Measurements from ENCODE around the gene LHFPL6.

DNA sequence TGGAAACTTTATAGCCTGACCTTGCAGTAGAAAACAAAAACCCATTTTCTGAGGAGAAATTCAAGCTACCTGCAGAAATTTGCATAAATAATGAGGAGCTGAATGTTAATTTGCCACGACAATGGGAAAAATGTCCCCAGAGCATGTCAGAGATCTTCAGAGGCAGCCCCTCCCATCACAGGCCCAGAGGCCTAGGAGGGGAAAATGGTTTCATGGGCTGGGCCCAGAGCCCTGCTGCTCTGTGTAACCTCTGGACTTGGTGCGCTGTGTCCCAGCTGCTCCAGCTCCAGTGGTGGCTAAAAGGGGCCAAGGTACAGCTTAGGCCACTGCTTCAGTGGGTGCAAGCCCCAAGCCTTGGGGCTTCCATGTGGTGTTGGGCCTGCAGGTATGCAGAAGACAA is 306.8 kb downstream of the LHFPL6 start:
- TF ChIP-seq, protein P1, sequence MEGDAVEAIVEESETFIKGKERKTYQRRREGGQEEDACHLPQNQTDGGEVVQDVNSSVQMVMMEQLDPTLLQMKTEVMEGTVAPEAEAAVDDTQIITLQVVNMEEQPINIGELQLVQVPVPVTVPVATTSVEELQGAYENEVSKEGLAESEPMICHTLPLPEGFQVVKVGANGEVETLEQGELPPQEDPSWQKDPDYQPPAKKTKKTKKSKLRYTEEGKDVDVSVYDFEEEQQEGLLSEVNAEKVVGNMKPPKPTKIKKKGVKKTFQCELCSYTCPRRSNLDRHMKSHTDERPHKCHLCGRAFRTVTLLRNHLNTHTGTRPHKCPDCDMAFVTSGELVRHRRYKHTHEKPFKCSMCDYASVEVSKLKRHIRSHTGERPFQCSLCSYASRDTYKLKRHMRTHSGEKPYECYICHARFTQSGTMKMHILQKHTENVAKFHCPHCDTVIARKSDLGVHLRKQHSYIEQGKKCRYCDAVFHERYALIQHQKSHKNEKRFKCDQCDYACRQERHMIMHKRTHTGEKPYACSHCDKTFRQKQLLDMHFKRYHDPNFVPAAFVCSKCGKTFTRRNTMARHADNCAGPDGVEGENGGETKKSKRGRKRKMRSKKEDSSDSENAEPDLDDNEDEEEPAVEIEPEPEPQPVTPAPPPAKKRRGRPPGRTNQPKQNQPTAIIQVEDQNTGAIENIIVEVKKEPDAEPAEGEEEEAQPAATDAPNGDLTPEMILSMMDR (IDR thresholded peaks at IDR 0.05), result no peak
- no peak for TF ChIP-seq POLR2A (IDR thresholded peaks at IDR 0.05)

All from vagina (tissue), 2 donors.